GM12874 (cell line): ENCODE results near the gene CFAP206.

Experiments
- TF ChIP-seq, protein P1 (sequence below): IDR thresholded peaks from 2 replicates; pipeline ENCODE4 v1.5.1; 2011; ENCODE audit warnings: low read depth, mild to moderate bottlenecking, control low read depth, low read length, moderate library complexity; ENCODE audit not compliant: insufficient read depth

The CFAP206 gene

DNA sequence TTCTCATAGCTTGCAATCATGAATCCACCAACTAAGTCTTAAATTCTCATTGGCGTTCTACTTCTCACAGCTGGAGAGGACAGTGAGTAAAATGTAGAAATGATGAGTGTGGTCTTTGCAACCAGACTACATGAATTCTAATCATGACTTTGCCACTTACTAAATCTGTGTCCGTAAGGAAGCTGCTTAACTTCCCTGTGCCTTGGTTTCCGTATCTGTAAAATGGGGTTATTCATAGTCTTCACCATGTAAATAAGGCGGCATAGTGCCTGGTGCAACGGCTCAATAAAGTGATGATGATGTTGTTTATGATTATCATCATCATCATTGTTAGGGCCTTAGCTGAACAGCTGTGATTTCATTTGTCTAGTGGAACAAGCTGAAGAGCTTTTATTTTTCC is 12.6 kb downstream of the CFAP206 start:
- TF ChIP-seq, protein P1, sequence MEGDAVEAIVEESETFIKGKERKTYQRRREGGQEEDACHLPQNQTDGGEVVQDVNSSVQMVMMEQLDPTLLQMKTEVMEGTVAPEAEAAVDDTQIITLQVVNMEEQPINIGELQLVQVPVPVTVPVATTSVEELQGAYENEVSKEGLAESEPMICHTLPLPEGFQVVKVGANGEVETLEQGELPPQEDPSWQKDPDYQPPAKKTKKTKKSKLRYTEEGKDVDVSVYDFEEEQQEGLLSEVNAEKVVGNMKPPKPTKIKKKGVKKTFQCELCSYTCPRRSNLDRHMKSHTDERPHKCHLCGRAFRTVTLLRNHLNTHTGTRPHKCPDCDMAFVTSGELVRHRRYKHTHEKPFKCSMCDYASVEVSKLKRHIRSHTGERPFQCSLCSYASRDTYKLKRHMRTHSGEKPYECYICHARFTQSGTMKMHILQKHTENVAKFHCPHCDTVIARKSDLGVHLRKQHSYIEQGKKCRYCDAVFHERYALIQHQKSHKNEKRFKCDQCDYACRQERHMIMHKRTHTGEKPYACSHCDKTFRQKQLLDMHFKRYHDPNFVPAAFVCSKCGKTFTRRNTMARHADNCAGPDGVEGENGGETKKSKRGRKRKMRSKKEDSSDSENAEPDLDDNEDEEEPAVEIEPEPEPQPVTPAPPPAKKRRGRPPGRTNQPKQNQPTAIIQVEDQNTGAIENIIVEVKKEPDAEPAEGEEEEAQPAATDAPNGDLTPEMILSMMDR: no peak

DNA sequence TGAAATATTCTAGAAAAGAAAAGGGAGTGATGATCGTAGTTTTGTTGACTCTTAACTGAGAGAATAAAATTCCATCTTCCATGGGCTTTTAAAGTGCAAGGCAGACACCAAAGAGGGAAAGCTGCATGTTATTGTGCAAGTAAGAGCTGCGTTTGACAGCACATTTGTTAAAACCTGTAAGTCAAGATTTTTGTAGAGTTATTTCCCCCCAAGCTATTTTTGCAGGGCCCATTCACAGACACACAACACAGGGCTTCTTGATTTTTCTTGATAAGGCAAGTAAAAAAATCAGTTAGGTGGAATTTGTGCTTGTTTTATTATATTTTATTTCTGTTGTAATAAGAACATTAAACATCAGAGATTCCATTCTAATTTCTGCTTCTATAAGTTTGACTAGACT is 13.8 kb downstream of the CFAP206 start:
- TF ChIP-seq, protein P1: no peak

DNA sequence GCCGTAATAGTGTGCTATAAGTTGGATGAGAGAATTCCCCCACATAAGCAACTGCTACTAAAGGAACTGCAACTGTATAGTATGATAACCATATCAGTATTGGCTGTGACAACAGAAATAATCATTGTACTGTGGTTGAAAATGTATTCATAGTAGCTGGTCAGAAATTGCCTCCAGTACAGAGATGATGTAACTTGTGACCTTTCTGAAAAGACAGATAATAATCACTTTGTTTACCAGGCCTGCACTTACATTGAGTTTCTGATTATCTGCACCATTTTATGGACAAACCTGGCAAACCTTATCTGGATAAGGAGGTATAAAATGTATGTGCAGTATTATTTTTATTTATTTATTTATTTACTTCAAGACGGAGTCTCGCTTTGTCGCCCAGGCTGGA is 19.0 kb downstream of the CFAP206 start:
- TF ChIP-seq, protein P1: no peak

DNA sequence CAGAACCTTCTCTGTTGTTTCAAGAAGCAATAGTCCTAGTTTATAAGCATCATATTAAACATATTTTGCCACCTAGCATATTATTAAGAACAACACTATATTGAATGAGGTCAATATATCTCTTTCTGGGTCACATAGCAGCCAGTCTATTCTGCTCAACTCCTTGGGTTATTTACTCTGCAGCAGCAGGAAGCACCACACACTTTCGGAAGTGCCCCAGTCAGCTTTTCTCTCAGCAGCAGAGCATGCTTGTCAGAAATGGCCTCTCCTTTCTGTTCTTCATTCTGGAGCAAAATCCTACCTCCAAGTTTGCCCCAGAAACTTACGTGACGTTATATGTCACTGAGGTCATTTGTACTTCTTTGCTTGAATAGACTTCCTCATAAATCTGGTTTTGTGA is 22.7 kb downstream of the CFAP206 start:
- TF ChIP-seq, protein P1: no peak

DNA sequence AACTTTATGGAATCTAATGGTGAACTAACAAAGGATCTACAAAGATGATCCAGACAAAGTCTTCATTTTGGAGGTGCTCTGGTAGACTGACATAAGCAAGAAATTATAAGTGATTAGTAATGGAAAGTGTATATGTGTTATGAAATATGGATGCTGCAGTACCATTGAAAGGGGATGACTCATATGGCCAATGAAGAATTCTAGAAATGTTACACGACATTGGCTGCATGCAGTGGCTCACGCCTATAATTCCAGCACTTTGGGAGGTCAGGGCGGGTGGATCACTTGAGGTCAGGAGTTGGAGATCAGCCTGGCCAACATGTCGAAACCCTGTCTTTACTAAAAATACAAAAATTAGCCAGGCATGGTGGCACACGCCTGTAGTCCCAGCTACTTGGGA is 23.5 kb downstream of the CFAP206 start:
- TF ChIP-seq, protein P1: no peak

DNA sequence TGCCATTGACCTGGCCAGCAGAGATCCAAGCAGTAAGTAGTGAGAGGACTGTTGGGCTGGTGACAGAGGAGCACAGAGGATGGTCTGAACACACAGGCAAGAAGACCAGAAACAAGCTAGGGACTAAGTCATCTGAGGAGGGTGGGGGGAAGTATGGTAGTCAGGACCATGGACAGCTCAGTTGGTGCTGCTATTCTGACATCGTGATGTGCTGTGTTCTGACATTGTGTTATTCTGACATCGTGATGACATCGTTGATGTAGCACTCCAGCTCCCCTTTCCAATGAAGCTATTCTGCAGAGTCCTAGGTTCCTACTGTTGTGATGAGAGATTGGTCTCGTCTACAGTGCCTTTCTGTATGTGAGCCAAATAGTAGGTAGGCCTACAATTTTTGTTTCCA is 28.7 kb downstream of the CFAP206 start:
- TF ChIP-seq, protein P1: no peak

DNA sequence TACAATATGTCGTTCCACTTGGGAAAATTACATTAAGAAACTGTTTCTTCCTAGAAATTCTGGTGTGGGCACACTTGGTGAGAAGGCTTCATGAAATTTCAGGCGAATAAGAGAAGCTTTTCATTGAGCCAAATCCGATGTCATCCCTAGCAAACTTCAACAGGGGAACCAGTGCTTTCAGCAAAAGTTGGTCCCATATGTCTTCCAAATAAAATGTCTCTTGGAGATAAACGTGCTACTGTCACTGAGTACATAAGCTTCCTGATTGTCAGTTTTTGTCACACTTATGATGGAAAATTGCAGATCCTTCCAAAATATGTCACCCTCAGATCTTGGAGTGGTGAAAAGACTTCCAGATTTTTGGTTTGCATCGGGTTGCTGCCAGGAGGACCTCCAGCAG is 33.9 kb downstream of the CFAP206 start:
- TF ChIP-seq, protein P1: no peak

DNA sequence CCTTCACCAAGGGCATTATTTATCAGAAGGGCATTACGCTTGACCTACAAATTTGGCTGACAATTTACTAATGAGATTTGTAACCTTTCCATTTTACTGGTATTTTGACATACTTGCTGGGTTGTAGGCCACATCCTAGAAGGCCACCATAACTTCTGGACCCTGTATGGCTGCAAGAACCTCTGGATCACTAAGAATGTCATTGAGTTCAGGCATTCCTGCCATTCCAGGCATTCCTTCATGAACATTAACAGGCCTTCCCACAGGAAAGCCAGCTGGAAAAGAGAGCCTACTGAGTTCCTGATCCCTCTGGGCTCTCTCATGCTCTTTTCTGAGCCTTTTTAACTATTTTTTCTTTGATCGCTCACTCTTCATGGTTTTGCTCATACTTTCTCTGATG is 36.6 kb downstream of the CFAP206 start:
- TF ChIP-seq, protein P1: no peak
